HepG2 (cell line): Measurements from ENCODE around the gene ATAD3C. TPM values are rescaled to one million over a fixed set of nuclear protein-coding genes. Genes with fewer than 3 reads are reported as not detected.
A peak's percentile ranks its signal among the peaks of the same experiment; 100 is the strongest.

Experiments
- ATF7-NPFF ChIP-seq: sonication (generic); formaldehyde crosslinking; IDR thresholded peaks from 2 replicates; pipeline ENCODE4 v1.8.1; 2023; ENCODE audit warnings: mild to moderate bottlenecking, low read depth, missing genetic modification reagents, moderate library complexity
- CBX5 ChIP-seq: sonication (generic); formaldehyde crosslinking; IDR thresholded peaks from 2 replicates; pipeline ENCODE4 v1.4.0; 2020; ENCODE audit warnings: missing genetic modification reagents, borderline replicate concordance
- EP300 ChIP-seq, 3 experiments: sonication (generic) in 1 of 3; formaldehyde crosslinking in 1 of 3; IDR thresholded peaks; 2 replicates each; pipeline versions ENCODE4 v1.5.1 to v1.6.1; 2011 to 2020; ENCODE audit warnings: low read depth in 2 of 3, low read length in 2 of 3, borderline replicate concordance in 1 of 3, improper control_type of control experiment in 1 of 3, mild to moderate bottlenecking in 1 of 3, missing genetic modification reagents in 1 of 3, moderate library complexity in 1 of 3
- FOXJ3 ChIP-seq: sonication (generic); formaldehyde crosslinking; IDR thresholded peaks from 2 replicates; pipeline ENCODE4 v1.4.0; 2020; ENCODE audit warnings: missing genetic modification reagents, mild to moderate bottlenecking, borderline replicate concordance
- KDM4B ChIP-seq: sonication (generic); formaldehyde crosslinking; IDR thresholded peaks from 2 replicates; pipeline ENCODE4 v1.4.0; 2020; ENCODE audit warnings: missing genetic modification reagents
- NCOA2 ChIP-seq: sonication (generic); formaldehyde crosslinking; IDR thresholded peaks from 2 replicates; pipeline ENCODE4 v1.8.0; 2022; ENCODE audit warnings: inconsistent platforms
- NCOR1 ChIP-seq: fragments of 200-600 bp; sonication (generic); IDR thresholded peaks from 2 replicates; pipeline ENCODE4 v1.7.0; 2017; ENCODE audit warnings: antibody characterized with exemption, low read length, borderline replicate concordance
- NFE2 ChIP-seq: sonication (generic); formaldehyde crosslinking; IDR thresholded peaks from 2 replicates; pipeline ENCODE4 v1.4.0; 2020; ENCODE audit warnings: missing genetic modification reagents
- NR2F1 ChIP-seq, 2 experiments: fragments of 450-650 bp in 1 of 2; formaldehyde crosslinking in 1 of 2; IDR thresholded peaks; 2 replicates each; pipeline versions ENCODE4 v1.5.0 to v1.6.1; 2016 to 2020; ENCODE audit warnings: mild to moderate bottlenecking in 1 of 2, missing compliant biosample characterization in 1 of 2, missing genetic modification reagents in 1 of 2, moderate library complexity in 1 of 2
- PITX1 ChIP-seq: sonication (generic); formaldehyde crosslinking; IDR thresholded peaks from 2 replicates; pipeline ENCODE4 v1.5.1; 2020; ENCODE audit warnings: mild to moderate bottlenecking, missing genetic modification reagents
- POLR2G ChIP-seq: fragments of 200-400 bp; formaldehyde crosslinking; IDR thresholded peaks from 2 replicates; pipeline ENCODE4 v1.6.1; 2018; ENCODE audit warnings: mild to moderate bottlenecking, low read depth, low read length, moderate library complexity
- RFX3 ChIP-seq: IDR thresholded peaks from 2 replicates; pipeline ENCODE4 v1.6.1; 2016; ENCODE audit warnings: missing biosample characterization, missing genetic modification reagents
- ZBTB7B ChIP-seq: sonication (generic); formaldehyde crosslinking; IDR thresholded peaks from 2 replicates; pipeline ENCODE4 v1.4.0; 2020; ENCODE audit warnings: missing genetic modification reagents
- ZFP36L2 ChIP-seq: sonication (generic); formaldehyde crosslinking; IDR thresholded peaks from 2 replicates; pipeline ENCODE4 v1.4.0; 2020; ENCODE audit warnings: missing genetic modification reagents
- ZNF225 ChIP-seq: sonication (generic); formaldehyde crosslinking; IDR thresholded peaks from 2 replicates; pipeline ENCODE4 v1.4.0; 2020; ENCODE audit warnings: mild to moderate bottlenecking, missing genetic modification reagents
- ZNF263 ChIP-seq: sonication (generic); formaldehyde crosslinking; IDR thresholded peaks from 2 replicates; pipeline ENCODE4 v1.4.0; 2020; ENCODE audit warnings: missing genetic modification reagents
- ZNF446 ChIP-seq: sonication (generic); formaldehyde crosslinking; IDR thresholded peaks from 2 replicates; pipeline ENCODE4 v1.5.0; 2020; ENCODE audit warnings: mild to moderate bottlenecking, missing genetic modification reagents
- ZNF550 ChIP-seq: sonication (generic); formaldehyde crosslinking; IDR thresholded peaks from 2 replicates; pipeline ENCODE4 v1.4.0; 2020; ENCODE audit warnings: mild to moderate bottlenecking, missing genetic modification reagents, borderline replicate concordance
- polyA plus RNA-seq, 8 experiments: library from polyadenylated mRNA; depleted of rRNA in 3 of 8; stranded (reverse) in 7 of 8; unstranded in 1 of 8; fragments of >200 nt; fragmentation: Illumina TruSeq in 4 of 8; extraction: Trizol in 4 of 8; gene quantifications; 2 replicates each; pipeline versions ENCODE4 v1.2.1 to v1.2.3, GENCODE V29; 2011 to 2016; ENCODE audit warnings: low read depth in 4 of 8, missing spikeins in 1 of 8, mixed read lengths in 1 of 8; ENCODE audit not compliant: insufficient read depth in 1 of 8
- total RNA-seq, 5 experiments: library from RNA; depleted of rRNA; stranded (reverse); fragments of >200 nt; fragmentation: Illumina TruSeq; extraction: Trizol; gene quantifications; 2 replicates each; pipeline ENCODE4 v1.2.3, GENCODE V29; 2016; ENCODE audit warnings: low read depth in 1 of 5
- TF ChIP-seq, protein P1 (sequence below): IDR thresholded peaks from 2 replicates; pipeline ENCODE4 v1.6.1; 2016; ENCODE audit warnings: missing genetic modification reagents, missing compliant biosample characterization
- TF ChIP-seq, protein P2 (sequence below): sonication (generic); formaldehyde crosslinking; IDR thresholded peaks from 2 replicates; pipeline ENCODE4 v1.4.0; 2020; ENCODE audit warnings: missing genetic modification reagents
- TF ChIP-seq, protein P3 (sequence below): sonication (generic); formaldehyde crosslinking; IDR thresholded peaks from 2 replicates; pipeline ENCODE4 v1.4.0; 2020; ENCODE audit warnings: missing genetic modification reagents, borderline replicate concordance

ATAD3C gene
- total and polyA plus RNA-seq, 2 of the 13 experiments (the other 11 are each of a cell fraction or from before 2014, with no cell fraction given), result 2.4 to 3.2 TPM

DNA sequence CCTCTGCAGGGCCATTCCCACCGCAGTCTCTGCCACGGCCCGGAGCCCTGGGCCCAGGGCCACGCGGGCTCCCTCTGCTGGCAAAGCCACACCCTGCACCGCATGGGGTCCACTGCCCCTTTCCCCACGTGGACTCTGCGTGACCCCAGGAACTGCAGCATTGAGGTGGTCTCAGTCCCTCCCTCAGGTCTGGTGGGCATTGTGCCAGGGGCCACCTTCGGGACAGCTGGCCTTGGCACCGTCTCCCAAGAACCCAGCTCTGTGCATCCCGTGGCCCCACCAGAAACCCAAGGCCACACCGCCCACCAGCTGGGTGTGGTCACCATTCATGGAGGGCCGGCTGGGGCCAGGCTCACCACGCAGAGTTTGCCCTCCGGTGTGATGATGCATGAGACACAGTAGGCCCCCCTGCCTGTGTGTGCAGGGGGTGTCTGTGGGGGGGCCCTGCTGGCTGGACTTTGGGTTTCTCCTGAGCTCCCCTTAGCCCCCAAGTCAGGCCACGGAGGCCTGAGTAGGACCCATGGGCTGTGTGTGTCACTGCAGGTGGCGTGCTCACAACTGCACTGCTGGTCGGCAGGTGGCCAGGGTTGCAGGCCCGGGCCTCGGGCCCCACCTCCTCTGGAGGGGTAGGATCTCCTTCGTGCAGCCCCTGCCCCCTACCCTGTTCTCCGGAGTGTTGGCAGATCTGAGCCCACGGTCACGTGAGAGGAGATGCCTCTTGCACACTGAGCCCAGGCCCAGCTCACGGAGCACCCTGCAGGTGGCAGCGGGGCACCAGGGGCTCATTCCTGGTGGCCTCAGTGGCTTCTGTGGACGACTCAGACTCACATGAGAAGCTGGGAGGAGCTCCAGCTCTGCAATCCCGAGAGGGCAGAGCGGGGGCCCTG lies 8.2 kb upstream of the ATAD3C start (continued):
- TF ChIP-seq CBX5 (no peak), POLR2G (0 out of 2 replicates have a peak, but pooled peaks have one; percentile 17), ZBTB7B (peak; percentile 95), RFX3 (no peak), ZNF263 (CRISPR knock-in tag) (peak; percentile 45; the same call in 1 of the 2 replicates), NCOA2 (CRISPR knock-in tag) (no peak; the same call in 1 of the 2 replicates), ZNF446 (CRISPR knock-in tag) (no peak), FOXJ3 (CRISPR knock-in tag) (no peak), KDM4B (no peak; the same call in 1 of the 2 replicates), ZFP36L2 (CRISPR knock-in tag) (no peak), ZNF225 (CRISPR knock-in tag) (no peak), NFE2 (no peak), NCOR1 (no peak), EP300 (IDR thresholded peaks at IDR 0.05; ENCODE audit: low read depth in 2 of 2, low read length in 2 of 2) (no peak), EP300 (CRISPR knock-in tag; IDR thresholded peaks at IDR 0.05; ENCODE audit: borderline replicate concordance) (no peak; the same call in 1 of the 2 replicates), ATF7-NPFF (CRISPR knock-in tag) (0 out of 2 replicates have a peak, but pooled peaks have one; percentile 30), NR2F1 (CRISPR knock-in tag; IDR thresholded peaks at IDR 0.05) (no peak), PITX1 (CRISPR knock-in tag) (no peak; the same call in 1 of the 2 replicates), ZNF550 (CRISPR knock-in tag) (no peak)
- TF ChIP-seq, protein P1, sequence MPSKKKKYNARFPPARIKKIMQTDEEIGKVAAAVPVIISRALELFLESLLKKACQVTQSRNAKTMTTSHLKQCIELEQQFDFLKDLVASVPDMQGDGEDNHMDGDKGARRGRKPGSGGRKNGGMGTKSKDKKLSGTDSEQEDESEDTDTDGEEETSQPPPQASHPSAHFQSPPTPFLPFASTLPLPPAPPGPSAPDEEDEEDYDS, result no peak
- TF ChIP-seq, protein P2, sequence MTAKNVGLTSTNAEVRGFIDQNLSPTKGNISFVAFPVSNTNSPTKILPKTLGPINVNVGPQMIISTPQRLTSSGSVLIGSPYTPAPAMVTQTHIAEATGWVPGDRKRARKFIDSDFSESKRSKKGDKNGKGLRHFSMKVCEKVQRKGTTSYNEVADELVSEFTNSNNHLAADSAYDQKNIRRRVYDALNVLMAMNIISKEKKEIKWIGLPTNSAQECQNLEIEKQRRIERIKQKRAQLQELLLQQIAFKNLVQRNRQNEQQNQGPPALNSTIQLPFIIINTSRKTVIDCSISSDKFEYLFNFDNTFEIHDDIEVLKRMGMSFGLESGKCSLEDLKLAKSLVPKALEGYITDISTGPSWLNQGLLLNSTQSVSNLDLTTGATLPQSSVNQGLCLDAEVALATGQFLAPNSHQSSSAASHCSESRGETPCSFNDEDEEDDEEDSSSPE (CRISPR knock-in tag), result no peak
- TF ChIP-seq, protein P3, sequence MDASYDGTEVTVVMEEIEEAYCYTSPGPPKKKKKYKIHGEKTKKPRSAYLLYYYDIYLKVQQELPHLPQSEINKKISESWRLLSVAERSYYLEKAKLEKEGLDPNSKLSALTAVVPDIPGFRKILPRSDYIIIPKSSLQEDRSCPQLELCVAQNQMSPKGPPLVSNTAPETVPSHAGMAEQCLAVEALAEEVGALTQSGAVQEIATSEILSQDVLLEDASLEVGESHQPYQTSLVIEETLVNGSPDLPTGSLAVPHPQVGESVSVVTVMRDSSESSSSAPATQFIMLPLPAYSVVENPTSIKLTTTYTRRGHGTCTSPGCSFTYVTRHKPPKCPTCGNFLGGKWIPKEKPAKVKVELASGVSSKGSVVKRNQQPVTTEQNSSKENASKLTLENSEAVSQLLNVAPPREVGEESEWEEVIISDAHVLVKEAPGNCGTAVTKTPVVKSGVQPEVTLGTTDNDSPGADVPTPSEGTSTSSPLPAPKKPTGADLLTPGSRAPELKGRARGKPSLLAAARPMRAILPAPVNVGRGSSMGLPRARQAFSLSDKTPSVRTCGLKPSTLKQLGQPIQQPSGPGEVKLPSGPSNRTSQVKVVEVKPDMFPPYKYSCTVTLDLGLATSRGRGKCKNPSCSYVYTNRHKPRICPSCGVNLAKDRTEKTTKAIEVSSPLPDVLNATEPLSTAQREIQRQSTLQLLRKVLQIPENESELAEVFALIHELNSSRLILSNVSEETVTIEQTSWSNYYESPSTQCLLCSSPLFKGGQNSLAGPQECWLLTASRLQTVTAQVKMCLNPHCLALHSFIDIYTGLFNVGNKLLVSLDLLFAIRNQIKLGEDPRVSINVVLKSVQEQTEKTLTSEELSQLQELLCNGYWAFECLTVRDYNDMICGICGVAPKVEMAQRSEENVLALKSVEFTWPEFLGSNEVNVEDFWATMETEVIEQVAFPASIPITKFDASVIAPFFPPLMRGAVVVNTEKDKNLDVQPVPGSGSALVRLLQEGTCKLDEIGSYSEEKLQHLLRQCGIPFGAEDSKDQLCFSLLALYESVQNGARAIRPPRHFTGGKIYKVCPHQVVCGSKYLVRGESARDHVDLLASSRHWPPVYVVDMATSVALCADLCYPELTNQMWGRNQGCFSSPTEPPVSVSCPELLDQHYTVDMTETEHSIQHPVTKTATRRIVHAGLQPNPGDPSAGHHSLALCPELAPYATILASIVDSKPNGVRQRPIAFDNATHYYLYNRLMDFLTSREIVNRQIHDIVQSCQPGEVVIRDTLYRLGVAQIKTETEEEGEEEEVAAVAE (CRISPR knock-in tag), result no peak
